Effector memory CD8-positive, alpha-beta T cell (primary cell): ENCODE results near the gene ARHGAP28.
A peak's percentile ranks its signal among the peaks of the same experiment; 100 is the strongest.

Source experiments
- ATAC-seq: fragments of 150-1000 bp; cut with Tn5 transposase; replicated peaks from 2 replicates; pipeline ENCODE4 v1.10.0; 2021; ENCODE audit warnings: mild to moderate bottlenecking, moderate library complexity
- DNase-seq, 3 experiments: peaks; one replicate each; pipeline ENCODE4 v3.0.0; 2021
- H3K27ac Mint-ChIP-seq, 2 donors: one replicate each; pipeline ENCODE4 v1.8.0; 2022; ENCODE audit warnings: mild to moderate bottlenecking in 2 of 2, mixed read lengths in 2 of 2, moderate library complexity in 2 of 2
- H3K27me3 Mint-ChIP-seq, 2 donors: one replicate each; pipeline ENCODE4 v1.8.0; 2022; ENCODE audit warnings: mixed read lengths in 2 of 2
- H3K36me3 Mint-ChIP-seq: one replicate; pipeline ENCODE4 v1.8.0; 2022; ENCODE audit warnings: mild to moderate bottlenecking, moderate library complexity, mixed read lengths; ENCODE audit not compliant: insufficient read depth
- H3K4me1 Mint-ChIP-seq, 2 donors: one replicate each; pipeline ENCODE4 v1.8.0; 2022; ENCODE audit warnings: low read depth in 2 of 2, mixed read lengths in 2 of 2
- H3K4me3 Mint-ChIP-seq, 2 donors: one replicate each; pipeline ENCODE4 v1.8.0; 2022; ENCODE audit warnings: mild to moderate bottlenecking in 2 of 2, mixed read lengths in 2 of 2, moderate library complexity in 2 of 2
- H3K9me3 Mint-ChIP-seq, 2 donors: one replicate each; pipeline ENCODE4 v1.8.0; 2022; ENCODE audit warnings: mixed read lengths in 2 of 2

Gene ARHGAP28

GRCh38 chr18:6719910-6720683 lies 9.4 kb upstream of the ARHGAP28 start:
- DNase-seq (no peak), ATAC-seq (no peak)
- H3K4me1 Mint-ChIP-seq = no peaks in the 10 kb centered on the region
- no peak overlapping the region for H3K27ac Mint-ChIP-seq
- no peaks in the 10 kb centered on the region for H3K27me3 Mint-ChIP-seq
- H3K36me3 Mint-ChIP-seq = no peaks in the 10 kb centered on the region
- peaks cover 4 to 12% of the 10 kb centered on the region in 2 donors for H3K9me3 Mint-ChIP-seq
- no peak overlapping the region for H3K4me3 Mint-ChIP-seq

DNA sequence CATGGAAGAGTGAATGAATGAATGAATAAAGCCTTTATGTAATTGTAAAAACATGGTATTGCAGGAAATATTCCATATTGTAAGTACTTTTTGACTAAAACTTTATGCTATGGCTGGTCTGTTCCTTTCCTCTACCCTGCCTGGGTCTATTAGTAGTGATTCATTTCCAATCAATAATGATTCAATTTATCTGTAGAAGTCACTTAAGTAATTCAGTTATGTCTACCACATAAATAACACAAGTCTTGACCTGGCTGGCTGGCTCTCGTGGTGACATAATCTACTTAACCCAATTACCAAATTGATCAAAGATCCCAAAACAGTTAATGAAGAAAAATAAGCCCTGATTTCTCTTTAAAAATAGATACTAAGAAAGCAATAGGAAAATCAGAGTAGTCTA lies 7.8 kb upstream of the ARHGAP28 start:
- ATAC-seq (no peak), DNase-seq (no peak)
- Mint-ChIP-seq H3K27me3 (no peaks in the 10 kb centered on the region), H3K4me3 (no peak overlapping the region), H3K36me3 (no peaks in the 10 kb centered on the region), H3K4me1 (no peaks in the 10 kb centered on the region), H3K27ac (no peak overlapping the region), H3K9me3 (peaks cover 4 to 9% of the 10 kb centered on the region in 2 donors)

GRCh38 chr18:6722690-6723089 lies 6.8 kb upstream of the ARHGAP28 start:
- no peak for DNase-seq
- H3K36me3 Mint-ChIP-seq = no peaks in the 10 kb centered on the region
- peaks cover 7 to 14% of the 10 kb centered on the region in 2 donors for H3K9me3 Mint-ChIP-seq
- no peak overlapping the region for H3K4me3 Mint-ChIP-seq
- H3K27ac Mint-ChIP-seq = no peak overlapping the region
- no peaks in the 10 kb centered on the region for H3K27me3 Mint-ChIP-seq
- ATAC-seq = no peak
- no peaks in the 10 kb centered on the region for H3K4me1 Mint-ChIP-seq

DNA sequence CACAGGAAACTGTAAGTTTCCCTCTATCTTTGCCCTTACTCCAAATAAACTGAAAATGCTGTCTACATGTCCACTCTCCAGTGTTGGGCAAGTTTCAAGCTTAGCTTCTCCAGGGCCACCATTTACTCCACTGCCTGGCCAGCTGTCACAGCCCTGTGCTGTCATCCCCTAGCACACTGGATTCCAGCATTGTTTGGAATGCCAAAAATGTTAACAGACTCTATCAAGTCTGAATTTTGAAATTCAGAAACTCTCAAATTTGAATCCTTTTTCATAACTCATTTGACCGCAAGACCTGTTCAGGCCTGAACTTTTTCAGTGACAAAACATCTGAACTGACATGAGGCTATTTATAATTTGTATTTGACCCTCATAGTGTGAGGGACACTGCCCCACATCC lies 5.2 kb upstream of the ARHGAP28 start:
- ATAC-seq = no peak

DNA sequence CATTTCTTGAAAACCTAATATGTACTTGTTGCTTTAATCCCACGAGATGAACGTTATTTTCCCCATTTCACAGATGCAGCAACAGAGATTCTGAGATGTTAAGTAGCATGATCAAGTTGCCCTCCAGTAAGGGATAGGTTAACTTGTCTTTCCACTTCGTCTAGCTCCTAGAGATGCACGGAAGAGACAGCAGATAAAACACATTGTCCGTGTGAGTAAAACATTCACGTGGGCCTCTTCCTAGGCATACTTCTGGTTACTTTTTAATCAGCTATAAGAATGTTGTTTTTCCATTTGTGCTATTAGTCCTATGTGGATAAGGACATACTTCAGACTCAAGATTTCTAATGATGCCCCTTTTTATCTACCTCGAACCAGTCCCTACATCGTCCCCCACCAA lies 1.2 kb upstream of the ARHGAP28 start:
- no peak overlapping the region for H3K4me3 Mint-ChIP-seq
- H3K9me3 Mint-ChIP-seq = peaks cover 4 to 8% of the 10 kb centered on the region in 2 donors
- no peaks in the 10 kb centered on the region for H3K4me1 Mint-ChIP-seq
- no peak for DNase-seq
- ATAC-seq = no peak
- no peak overlapping the region for H3K27ac Mint-ChIP-seq
- H3K27me3 Mint-ChIP-seq = peaks cover 0 to 12% of the 10 kb centered on the region in 2 donors
- no peaks in the 10 kb centered on the region for H3K36me3 Mint-ChIP-seq

More for the DNA sequence above, 5.2 kb upstream of the ARHGAP28 start:
- H3K36me3 Mint-ChIP-seq = no peaks in the 10 kb centered on the region
- H3K27ac Mint-ChIP-seq = no peak overlapping the region
- peaks cover 7 to 8% of the 10 kb centered on the region in 2 donors for H3K9me3 Mint-ChIP-seq
- H3K4me3 Mint-ChIP-seq = no peak overlapping the region
- no peak for DNase-seq
- H3K27me3 Mint-ChIP-seq = peaks cover 0 to 12% of the 10 kb centered on the region in 2 donors
- H3K4me1 Mint-ChIP-seq = no peaks in the 10 kb centered on the region

GRCh38 chr18:6728809-6729246 lies 688 bp upstream of the ARHGAP28 start:
- peaks cover 0 to 12% of the 10 kb centered on the region in 2 donors for H3K27me3 Mint-ChIP-seq
- no peak for ATAC-seq
- H3K27ac Mint-ChIP-seq = no peak overlapping the region
- H3K36me3 Mint-ChIP-seq = no peaks in the 10 kb centered on the region
- peaks cover 4 to 8% of the 10 kb centered on the region in 2 donors for H3K9me3 Mint-ChIP-seq
- peak overlapping the region in 1 of 2 donors; percentile 25 for H3K4me3 Mint-ChIP-seq
- no peak for DNase-seq
- H3K4me1 Mint-ChIP-seq = no peaks in the 10 kb centered on the region

- Mint-ChIP-seq H3K27me3 (peaks cover 0 to 12% of the 10 kb centered on the region in 2 donors), H3K4me1 (no peaks in the 10 kb centered on the region), H3K27ac (no peak overlapping the region), H3K4me3 (no peak overlapping the region), H3K9me3 (peaks cover 4 to 8% of the 10 kb centered on the region in 2 donors), H3K36me3 (no peaks in the 10 kb centered on the region)
- no peak for DNase-seq
- ATAC-seq = no peak
Observed at GRCh38 chr18:6730416-6731221, 1.1 kb downstream of the ARHGAP28 start.

GRCh38 chr18:6731222-6731596 lies 1.7 kb downstream of the ARHGAP28 start:
- Mint-ChIP-seq H3K36me3 (no peaks in the 10 kb centered on the region), H3K9me3 (peaks cover 4 to 8% of the 10 kb centered on the region in 2 donors), H3K4me1 (no peaks in the 10 kb centered on the region), H3K27me3 (peaks cover 0 to 12% of the 10 kb centered on the region in 2 donors), H3K27ac (no peak overlapping the region), H3K4me3 (no peak overlapping the region)
- ATAC-seq = no peak
- no peak for DNase-seq

DNA sequence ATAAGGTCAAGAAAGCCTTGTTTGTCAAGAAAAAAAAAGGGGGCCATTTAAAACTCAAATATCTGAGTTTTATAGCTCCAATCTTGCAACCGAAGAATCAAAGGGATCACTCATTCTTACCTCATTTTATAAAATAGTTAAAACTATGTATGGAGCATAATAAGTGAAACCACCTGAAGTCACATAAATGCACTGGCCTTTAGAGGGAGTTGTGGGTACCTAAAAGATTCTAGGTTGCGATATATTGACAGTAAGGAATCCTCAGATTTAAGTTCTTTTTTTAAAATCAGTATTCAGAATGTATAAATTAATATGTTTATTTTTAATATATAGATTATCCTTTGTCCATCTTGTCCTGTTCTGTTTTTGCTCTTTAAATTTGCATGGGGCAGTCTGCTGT lies 3.4 kb downstream of the ARHGAP28 start:
- no peaks in the 10 kb centered on the region for H3K9me3 Mint-ChIP-seq
- H3K27ac Mint-ChIP-seq = no peak overlapping the region
- no peak overlapping the region for H3K4me3 Mint-ChIP-seq
- H3K4me1 Mint-ChIP-seq = no peaks in the 10 kb centered on the region
- H3K36me3 Mint-ChIP-seq = no peaks in the 10 kb centered on the region
- DNase-seq (no peak), ATAC-seq (no peak)
- peaks cover 0 to 12% of the 10 kb centered on the region in 2 donors for H3K27me3 Mint-ChIP-seq

DNA sequence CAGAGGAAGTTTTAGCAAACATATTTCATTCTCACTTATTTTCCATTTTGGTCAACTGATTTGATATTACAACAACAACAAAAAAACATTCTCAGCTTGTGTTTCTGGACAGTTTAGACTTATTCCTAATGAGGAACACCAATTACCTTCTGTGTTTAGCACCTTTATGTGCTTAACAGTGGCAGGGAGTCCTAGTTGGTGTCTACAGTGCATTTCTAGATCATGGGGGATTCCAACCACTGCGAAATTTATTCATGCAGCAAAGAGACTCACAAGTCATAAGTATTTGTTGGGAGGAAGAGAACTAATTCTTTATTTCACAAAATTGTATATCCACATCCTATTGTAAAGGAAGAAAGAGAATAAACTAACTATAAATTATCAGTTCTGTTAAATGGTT lies 4.2 kb downstream of the ARHGAP28 start:
- DNase-seq (no peak), ATAC-seq (no peak)
- Mint-ChIP-seq H3K27me3 (peaks cover 0 to 6% of the 10 kb centered on the region in 2 donors), H3K27ac (no peak overlapping the region), H3K4me1 (no peaks in the 10 kb centered on the region), H3K4me3 (no peak overlapping the region), H3K9me3 (no peaks in the 10 kb centered on the region), H3K36me3 (no peaks in the 10 kb centered on the region)

DNA sequence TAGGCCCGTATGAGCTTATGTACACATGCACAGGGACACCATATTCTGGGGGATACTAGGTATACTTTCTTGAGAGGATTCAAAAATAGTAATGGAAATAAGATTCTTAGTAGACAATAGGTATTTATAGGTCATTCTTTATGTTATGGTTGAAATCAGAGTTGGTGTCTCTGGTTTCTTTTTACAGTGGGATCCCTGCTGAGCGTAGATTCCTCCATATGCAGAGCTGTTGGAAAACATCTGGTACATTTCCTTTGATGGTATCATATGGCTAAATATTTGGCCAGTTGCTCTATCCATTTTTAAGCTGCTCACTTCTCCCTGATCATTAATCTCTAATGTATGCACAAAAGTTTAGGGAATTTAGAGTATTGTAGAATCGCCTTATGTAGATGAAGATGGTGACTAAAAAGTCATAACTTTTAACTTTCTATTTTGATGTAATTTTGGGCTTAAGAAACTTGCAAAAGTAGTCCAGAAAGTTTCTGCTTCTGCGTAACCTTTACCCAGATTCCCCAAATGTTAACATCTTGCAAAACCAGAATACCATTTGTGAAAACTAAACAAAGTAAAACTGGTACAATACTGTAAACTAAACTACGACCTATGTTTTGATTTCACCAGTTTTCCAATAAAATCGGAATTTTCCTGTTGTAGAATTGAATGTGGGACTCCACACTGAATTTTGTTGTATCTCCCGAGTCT lies 5.4 kb downstream of the ARHGAP28 start:
- Mint-ChIP-seq H3K4me1 (no peaks in the 10 kb centered on the region), H3K4me3 (no peak overlapping the region), H3K36me3 (no peaks in the 10 kb centered on the region), H3K27ac (no peak overlapping the region), H3K27me3 (no peaks in the 10 kb centered on the region), H3K9me3 (no peaks in the 10 kb centered on the region)
- no peak for ATAC-seq
- DNase-seq = no peak

- DNase-seq (no peak), ATAC-seq (no peak)
- Mint-ChIP-seq H3K9me3 (peaks cover 0 to 6% of the 10 kb centered on the region in 2 donors), H3K27ac (no peak overlapping the region), H3K36me3 (no peaks in the 10 kb centered on the region), H3K4me1 (no peaks in the 10 kb centered on the region), H3K27me3 (no peaks in the 10 kb centered on the region), H3K4me3 (no peak overlapping the region)
Observed at GRCh38 chr18:6737833-6738232, 8.3 kb downstream of the ARHGAP28 start.

GRCh38 chr18:6738622-6739021 lies 9.1 kb downstream of the ARHGAP28 start:
- H3K4me3 Mint-ChIP-seq = no peak overlapping the region
- ATAC-seq = no peak

More at GRCh38 chr18:6738622-6739021, 9.1 kb downstream of the ARHGAP28 start:
- no peak for DNase-seq
- no peak overlapping the region for H3K27ac Mint-ChIP-seq
- H3K27me3 Mint-ChIP-seq = no peaks in the 10 kb centered on the region
- peaks cover 0 to 6% of the 10 kb centered on the region in 2 donors for H3K9me3 Mint-ChIP-seq
- H3K4me1 Mint-ChIP-seq = no peaks in the 10 kb centered on the region
- H3K36me3 Mint-ChIP-seq = no peaks in the 10 kb centered on the region
